CD4-positive, alpha-beta T cell treated with Interferon alpha-2 for 1 hour (primary cell): Measurements from ENCODE around the gene MYRF.

Experiments
- DNase-seq, 2 donors: peaks; one replicate each; pipeline ENCODE4 v3.0.0-alpha.2; 2020 to 2022

The MYRF gene

GRCh38 chr11:61762223-61762615 lies 9.8 kb downstream of the MYRF start:
- DNase-seq = no peak

GRCh38 chr11:61762798-61763197 lies 10.4 kb downstream of the MYRF start:
- DNase-seq = no peak

GRCh38 chr11:61763930-61764605 lies 11.6 kb downstream of the MYRF start:
- no peak for DNase-seq

DNA sequence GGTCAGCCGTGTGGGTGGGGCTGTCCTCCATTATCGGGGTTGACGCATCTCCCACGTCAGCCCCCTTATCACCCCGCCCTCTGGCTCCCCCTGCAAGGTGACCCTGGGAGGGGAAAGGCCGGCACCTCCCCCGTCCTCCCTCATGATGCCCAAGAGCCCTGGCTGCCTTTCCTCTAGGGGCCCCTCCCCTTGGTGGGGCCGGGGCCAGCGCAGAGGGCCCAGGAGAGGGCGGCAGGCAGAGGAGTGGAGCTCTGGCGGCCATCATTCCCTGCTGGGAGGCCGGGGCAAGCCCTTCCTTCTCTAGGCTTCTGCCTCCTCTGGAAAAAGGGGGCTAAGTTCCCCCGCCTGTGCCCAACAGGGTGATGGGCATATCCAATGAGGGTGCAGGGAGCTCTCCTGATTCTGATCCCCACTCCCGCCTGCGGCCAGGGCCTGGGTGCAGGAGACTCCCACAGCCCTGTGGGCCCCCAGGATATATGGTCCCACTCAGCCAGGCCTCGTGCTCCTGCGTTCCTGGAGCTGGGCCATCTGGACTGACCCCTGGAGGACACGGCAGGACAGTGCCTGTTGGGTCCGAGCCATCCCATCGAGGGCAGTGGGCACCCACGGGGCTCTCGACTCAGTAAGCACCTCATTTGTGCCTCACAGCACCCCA lies 12.3 kb downstream of the MYRF start:
- DNase-seq = no peak

GRCh38 chr11:61765550-61766253 lies 13.3 kb downstream of the MYRF start:
- DNase-seq = no peak

DNA sequence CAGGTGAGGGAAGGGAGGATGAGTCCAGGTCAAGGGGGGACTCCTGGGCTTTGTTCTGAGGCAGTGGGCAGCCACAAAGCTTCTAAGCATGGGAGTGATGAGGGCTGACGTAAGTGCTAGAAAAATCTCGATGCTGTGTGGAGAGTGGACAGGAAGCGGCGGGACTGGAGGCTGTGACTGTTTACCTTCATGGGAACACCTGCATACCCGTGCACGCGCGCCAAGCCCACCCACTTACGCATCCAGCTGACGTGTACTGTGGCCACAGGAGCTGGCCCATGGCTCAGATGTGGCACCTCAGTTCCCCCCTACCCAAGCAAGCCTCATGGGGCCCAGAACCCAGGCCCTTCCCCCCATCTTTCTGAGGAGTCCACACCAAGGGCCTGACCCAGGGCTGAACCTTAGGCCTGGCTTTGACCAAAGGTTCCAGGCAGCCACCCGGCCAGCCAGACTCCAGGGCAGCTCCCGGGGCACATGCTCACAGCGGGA lies 14.0 kb downstream of the MYRF start:
- no peak for DNase-seq

GRCh38 chr11:61768376-61769076 lies 16.1 kb downstream of the MYRF start:
- no peak for DNase-seq

DNA sequence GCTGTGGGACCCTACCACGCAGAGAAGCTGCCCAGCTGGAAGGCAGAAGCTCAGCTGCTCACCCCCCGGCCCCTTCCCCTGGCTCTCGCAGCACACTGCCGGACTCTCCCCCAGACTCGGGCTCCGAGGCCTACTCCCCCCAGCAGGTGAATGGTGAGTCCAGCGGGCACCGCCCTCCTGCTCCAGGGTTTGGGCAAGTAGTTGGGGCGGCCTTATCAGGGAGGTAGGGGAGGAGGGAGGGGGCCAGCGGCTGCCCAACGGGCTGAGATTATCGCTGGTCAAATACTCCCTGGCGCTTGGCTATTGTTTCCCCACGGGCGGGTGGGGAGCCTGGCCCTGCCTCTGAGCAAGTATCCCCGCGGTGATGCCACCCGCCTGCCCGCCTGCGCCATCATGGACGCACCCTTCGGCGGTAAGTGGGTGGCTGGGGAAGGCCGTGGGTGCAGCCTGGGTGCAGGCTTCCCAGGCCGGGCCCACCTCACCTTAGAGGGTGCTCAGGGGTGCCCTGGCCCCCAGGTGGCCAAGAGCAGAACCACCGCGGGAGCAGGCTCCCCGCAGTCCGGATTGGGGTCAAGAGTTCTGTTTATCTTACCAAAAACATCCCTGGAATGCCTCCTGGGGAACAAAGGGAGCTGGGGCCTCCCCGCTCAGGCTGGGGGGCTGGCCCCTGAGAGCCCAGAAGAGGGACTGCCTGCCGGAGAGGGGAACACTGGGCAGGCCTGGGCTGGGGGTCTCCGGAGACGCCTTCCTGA lies 16.9 kb downstream of the MYRF start:
- DNase-seq = no peak

- no peak for DNase-seq
These were observed 17.7 kb downstream of the MYRF start for GRCh38 chr11:61769946-61770683.

DNA sequence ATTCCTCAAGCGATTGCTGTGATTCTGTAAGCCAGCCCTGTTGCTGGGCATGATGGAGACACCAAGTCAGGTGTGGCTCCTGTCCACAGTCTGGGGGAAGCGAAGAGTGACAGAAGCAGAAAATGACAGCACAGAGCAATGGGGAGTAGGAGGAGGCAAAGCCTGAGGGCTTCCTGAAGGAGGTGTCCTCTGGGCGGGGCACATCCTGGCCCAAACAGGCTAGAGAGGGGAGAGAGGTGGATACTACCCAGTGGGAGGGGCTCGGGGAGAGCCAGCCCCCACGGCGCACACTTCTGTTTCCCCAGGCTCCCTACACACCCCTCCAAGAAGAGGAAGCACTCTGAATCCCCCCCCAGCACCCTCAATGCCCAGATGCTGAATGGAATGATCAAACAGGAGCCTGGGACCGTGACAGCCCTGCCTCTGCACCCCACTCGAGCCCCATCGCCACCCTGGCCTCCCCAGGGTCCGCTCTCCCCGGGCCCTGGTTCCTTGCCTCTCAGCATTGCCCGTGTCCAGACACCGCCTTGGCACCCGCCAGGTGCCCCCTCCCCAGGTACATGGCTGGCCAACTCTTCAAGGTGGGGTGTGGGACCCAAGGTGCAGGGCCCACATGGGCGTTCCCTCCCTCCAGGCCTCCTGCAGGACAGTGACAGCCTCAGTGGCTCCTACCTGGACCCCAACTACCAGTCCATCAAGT lies 18.9 kb downstream of the MYRF start:
- no peak for DNase-seq

- DNase-seq = no peak
These were observed 19.6 kb downstream of the MYRF start for GRCh38 chr11:61771985-61772455.

DNA sequence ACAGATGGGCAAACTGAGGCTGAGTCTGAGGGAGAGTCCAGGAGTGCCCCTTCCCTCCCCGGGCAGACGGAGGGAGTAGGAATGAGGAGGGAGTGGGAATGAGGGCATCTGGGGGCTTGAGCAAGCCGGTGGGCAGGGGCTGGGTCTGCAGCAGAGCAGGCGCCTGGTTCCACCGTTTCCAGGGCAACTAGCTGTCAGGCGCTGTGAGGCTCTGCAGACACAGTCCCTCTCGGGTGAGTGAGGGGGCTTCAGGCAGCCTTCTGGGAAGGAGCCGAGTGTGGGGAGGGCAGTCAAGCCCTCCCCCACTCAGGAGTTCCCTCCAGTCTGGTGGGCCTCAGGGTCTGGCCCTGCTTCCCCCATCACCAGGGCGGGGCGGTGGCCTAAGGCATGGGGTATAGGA lies 20.9 kb downstream of the MYRF start:
- no peak for DNase-seq

- DNase-seq = no peak
These were observed 21.4 kb downstream of the MYRF start for GRCh38 chr11:61773809-61774208.

- no peak for DNase-seq
These were observed 22.0 kb downstream of the MYRF start for GRCh38 chr11:61774411-61774810.

DNA sequence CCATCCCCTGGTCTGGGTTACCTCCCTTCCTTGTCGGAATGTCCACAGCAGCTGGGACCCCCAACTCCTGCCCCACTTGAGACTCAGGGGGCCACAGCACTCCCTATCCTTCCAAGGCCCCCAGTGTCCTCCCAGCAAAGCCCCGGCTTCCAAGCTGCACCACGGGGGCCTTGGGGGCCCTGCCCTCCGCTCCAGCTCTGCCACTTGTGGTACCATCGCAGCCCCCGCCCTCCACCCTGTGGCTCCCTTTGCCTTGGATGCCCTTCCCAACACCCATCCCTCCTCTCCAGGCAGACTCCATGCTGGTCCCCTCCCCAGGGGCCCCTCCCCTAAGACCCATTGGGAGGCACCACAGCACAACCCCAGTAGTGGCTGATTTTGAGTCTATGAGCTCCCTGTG lies 22.7 kb downstream of the MYRF start:
- no peak for DNase-seq

DNA sequence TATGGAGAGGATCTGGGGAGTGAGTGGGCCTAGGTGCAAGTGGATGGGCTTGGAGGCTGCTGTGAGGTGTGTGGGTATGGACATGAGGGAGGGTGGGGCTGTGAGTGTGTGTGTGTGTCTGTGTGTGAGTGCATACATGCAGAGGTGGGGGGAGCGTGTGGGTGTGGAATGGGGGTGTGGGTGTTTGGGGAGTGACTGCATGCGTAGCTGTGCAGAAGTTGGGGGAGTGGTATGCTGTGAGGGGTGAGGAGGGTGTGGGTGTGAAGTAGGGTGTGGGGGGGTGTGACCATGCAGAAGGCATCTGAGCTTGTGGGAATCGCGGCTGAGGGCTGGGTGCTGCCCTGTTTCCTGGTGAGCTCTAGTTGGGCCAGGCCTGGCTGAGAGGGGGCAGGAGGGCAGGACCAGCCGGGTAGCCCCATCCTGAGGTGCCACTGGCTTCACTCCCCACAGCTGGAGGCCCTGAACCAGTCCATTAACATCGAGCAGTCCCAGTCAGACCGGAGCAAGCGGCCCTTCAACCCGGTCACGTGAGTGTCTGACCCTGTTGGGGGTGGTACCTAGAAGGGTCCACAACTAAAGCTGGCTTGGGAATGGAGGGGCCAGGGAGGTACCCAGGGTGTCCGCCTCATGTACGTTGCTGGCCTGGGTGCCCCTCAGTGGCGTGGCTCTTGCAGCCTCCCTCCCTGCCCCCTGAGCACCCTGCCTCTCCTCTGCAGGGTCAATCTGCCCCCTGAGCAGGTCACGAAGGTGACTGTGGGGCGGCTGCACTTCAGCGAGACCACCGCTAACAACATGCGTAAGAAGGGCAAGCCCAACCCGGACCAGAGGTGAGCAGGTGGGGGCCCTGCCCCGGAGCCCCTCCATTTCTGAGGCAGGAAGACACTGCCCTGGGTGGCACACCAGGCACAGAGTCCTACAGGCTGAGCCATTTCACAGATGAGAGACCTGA lies 23.4 kb downstream of the MYRF start:
- peak in 1 of 2 donors; percentile 35 for DNase-seq

GRCh38 chr11:61776561-61777075 lies 24.2 kb downstream of the MYRF start:
- peak; percentile 52 to 61 for DNase-seq

DNA sequence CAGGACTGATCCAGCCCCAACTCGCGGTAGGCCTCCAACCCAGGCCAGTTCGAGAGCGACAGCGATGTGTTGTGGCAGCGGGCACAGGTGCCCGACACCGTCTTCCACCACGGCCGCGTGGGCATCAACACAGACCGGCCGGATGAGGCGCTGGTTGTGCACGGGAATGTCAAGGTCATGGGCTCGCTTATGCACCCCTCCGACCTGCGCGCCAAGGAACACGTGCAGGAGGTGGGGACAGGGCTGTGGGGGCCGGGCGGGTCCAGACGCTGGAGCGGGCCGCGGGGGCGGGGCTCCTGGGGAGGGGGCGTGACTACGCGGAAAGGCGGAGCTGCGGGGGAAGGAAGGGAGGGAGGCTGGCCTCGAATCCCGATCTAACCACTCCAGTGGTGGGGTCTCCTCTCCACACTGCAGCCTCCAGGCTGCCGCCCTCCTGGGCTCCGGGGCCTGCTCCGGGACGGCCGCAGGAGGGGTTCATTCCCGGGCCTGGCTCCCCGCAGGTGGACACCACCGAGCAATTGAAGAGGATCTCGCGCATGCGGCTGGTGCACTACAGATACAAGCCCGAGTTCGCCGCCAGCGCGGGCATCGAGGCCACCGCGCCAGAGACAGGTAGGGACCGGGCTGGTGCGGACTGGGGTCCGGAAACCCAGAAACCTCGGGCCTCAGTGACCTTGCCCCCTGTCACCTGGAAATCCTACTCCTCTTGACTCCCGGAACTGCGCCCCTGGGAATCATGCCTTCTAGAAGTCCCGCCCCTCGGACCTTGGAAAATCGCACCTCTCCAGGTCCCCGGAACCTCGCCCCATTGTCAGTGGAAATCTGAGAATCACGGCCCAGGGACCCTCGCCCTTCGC lies 25.0 kb downstream of the MYRF start:
- peak; percentile 62 to 81 for DNase-seq
